Common myeloid progenitor, CD34-positive (primary cell): ENCODE data around the gene CASZ1.

Experiments
- CTCF ChIA-PET: fragments of 350-600 bp; sonication (Branson Sonifier 250); formaldehyde crosslinking; loops from one replicate; lab custom pipeline; 2021; ENCODE audit warnings: antibody characterized with exemption; lab: Charles Lee
- POLR2A ChIA-PET: fragments of 350-600 bp; sonication (Branson Sonifier 250); formaldehyde crosslinking; loops from one replicate; lab custom pipeline; 2021; ENCODE audit warnings: antibody characterized with exemption; lab: Charles Lee
- DNase-seq, 3 donors: peaks; one replicate each; pipeline versions ENCODE4 v3.0.0 to v3.0.0-alpha.2; 2013
- H3K27ac ChIP-seq, 2 experiments: 1 replicate in 1 of 2; 2 replicates in 1 of 2; pipeline ENCODE4 v1.7.0; 2013; ENCODE audit warnings: inconsistent platforms in 2 of 2, low read length in 2 of 2, mild to moderate bottlenecking in 2 of 2, low read depth in 1 of 2, moderate library complexity in 1 of 2; ENCODE audit not compliant: severe bottlenecking in 2 of 2, insufficient read depth in 1 of 2, poor library complexity in 1 of 2
- H3K27me3 ChIP-seq, 5 experiments: replicated peaks in 2 of 5; 1 replicate in 3 of 5; 2 replicates in 2 of 5; pipeline versions ENCODE4 v1.6.1 to v1.7.0; 2013; ENCODE audit warnings: low read length in 4 of 5, mild to moderate bottlenecking in 2 of 5, moderate library complexity in 2 of 5, inconsistent platforms in 1 of 5; ENCODE audit not compliant: insufficient read depth in 5 of 5, control insufficient read depth in 4 of 5
- H3K36me3 ChIP-seq, 4 experiments: 1 replicate in 2 of 4; 2 replicates in 2 of 4; pipeline versions ENCODE4 v1.6.1 to v1.7.0; 2013; ENCODE audit warnings: low read length in 3 of 4, control low read depth in 1 of 4, mild to moderate bottlenecking in 1 of 4; ENCODE audit not compliant: control insufficient read depth in 4 of 4, insufficient read depth in 4 of 4
- H3K4me1 ChIP-seq, 4 experiments: 1 replicate in 3 of 4; 2 replicates in 1 of 4; pipeline versions ENCODE4 v1.6.1 to v1.7.1; 2013; ENCODE audit warnings: low read length in 3 of 4, mild to moderate bottlenecking in 3 of 4, control low read depth in 1 of 4, inconsistent platforms in 1 of 4, moderate library complexity in 1 of 4; ENCODE audit not compliant: control insufficient read depth in 4 of 4, insufficient read depth in 4 of 4; ENCODE audit errors: control extremely low read depth in 1 of 4
- H3K4me3 ChIP-seq, 7 experiments: 1 replicate in 4 of 7; 2 replicates in 3 of 7; pipeline versions ENCODE4 v1.5.1 to v1.7.0; 2013; ENCODE audit warnings: mild to moderate bottlenecking in 7 of 7, low read length in 6 of 7, moderate library complexity in 6 of 7, inconsistent platforms in 2 of 7, low read depth in 2 of 7, control low read depth in 1 of 7; ENCODE audit not compliant: insufficient read depth in 4 of 7, control insufficient read depth in 1 of 7; ENCODE audit errors: extremely low read depth in 1 of 7
- H3K9me3 ChIP-seq, 5 experiments: 1 replicate in 4 of 5; 2 replicates in 1 of 5; pipeline versions ENCODE4 v1.6.1 to v1.7.1; 2013; ENCODE audit warnings: low read length in 4 of 5, mild to moderate bottlenecking in 2 of 5, inconsistent platforms in 1 of 5, low read depth in 1 of 5, moderate library complexity in 1 of 5; ENCODE audit not compliant: control insufficient read depth in 4 of 5, insufficient read depth in 2 of 5; ENCODE audit errors: control extremely low read depth in 1 of 5
- WGBS: methylation state at CpG from one replicate; pipeline ENCODE4 v1.1.5; 2013; ENCODE audit not compliant: insufficient coverage; 5-methylcytosine and 5-hydroxymethylcytosine counted together

The CASZ1 gene

GRCh38 chr1:10685808-10686403 lies 110.5 kb downstream of the CASZ1 start:
- no peak overlapping the region for H3K4me3 ChIP-seq
- H3K4me1 ChIP-seq, result peaks cover 0 to 18% (median 14%) of the 10 kb centered on the region in 4 experiments
- WGBS, result 98% methylated on average over 11 of the region's 11 CpGs
- H3K27me3 ChIP-seq, result no peaks in the 10 kb centered on the region
- CTCF ChIA-PET, result no interaction called here
- no peaks in the 10 kb centered on the region for H3K9me3 ChIP-seq
- POLR2A ChIA-PET, result no interaction called here
- no peak for DNase-seq
- H3K36me3 ChIP-seq, result no peaks in the 10 kb centered on the region
- no peak overlapping the region for H3K27ac ChIP-seq

DNA sequence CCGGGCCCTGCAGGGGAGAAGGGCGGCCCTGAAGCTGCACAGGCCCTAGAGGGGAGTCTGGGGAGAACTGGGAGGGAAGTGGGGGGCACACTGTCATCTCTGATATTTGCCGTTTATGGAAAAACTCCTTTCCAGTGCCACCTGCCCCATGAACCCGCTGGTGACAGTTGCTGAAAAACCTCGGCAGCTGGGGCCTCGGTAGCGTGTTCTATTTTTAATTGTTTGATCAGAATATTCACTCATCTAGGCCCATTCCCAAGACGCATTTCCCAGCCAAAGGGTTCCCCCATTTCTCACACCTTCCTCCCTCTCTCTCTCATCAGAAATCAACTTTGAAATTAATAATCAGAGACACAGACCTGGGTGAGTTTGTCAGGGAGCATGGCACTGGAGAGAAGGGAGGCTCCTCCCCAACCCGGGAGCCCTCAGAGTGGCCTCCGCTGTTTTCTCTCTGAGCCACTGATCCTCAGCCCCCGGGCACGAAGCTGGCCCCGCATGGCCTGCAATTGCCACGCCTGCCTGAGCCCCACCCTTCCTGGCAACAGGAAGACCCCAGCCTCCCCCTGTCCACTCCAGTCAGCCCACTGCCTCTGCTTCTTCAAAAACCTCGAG lies 111.1 kb downstream of the CASZ1 start:
- 86% methylated on average over 12 of the region's 15 CpGs for WGBS
- no peaks in the 10 kb centered on the region for H3K27me3 ChIP-seq
- H3K9me3 ChIP-seq, result no peaks in the 10 kb centered on the region
- no peaks in the 10 kb centered on the region for H3K36me3 ChIP-seq
- peaks cover 0 to 18% (median 14%) of the 10 kb centered on the region in 4 experiments for H3K4me1 ChIP-seq
- no peak overlapping the region for H3K4me3 ChIP-seq
- CTCF ChIA-PET, result no interaction called here
- POLR2A ChIA-PET, result no interaction called here
- DNase-seq, result no peak
- no peak overlapping the region for H3K27ac ChIP-seq

- Histone ChIP-seq H3K9me3 (no peaks in the 10 kb centered on the region), H3K27me3 (no peaks in the 10 kb centered on the region), H3K4me3 (no peak overlapping the region), H3K27ac (no peak overlapping the region), H3K4me1 (peaks cover 0 to 19% (median 13%) of the 10 kb centered on the region in 4 experiments), H3K36me3 (no peaks in the 10 kb centered on the region)
- WGBS, result 95% methylated on average over 10 of the region's 10 CpGs
- DNase-seq, result no peak
- ChIA-PET CTCF (no interaction called here), POLR2A (no interaction called here)
Observed at GRCh38 chr1:10684221-10684620, 112.2 kb downstream of the CASZ1 start.

DNA sequence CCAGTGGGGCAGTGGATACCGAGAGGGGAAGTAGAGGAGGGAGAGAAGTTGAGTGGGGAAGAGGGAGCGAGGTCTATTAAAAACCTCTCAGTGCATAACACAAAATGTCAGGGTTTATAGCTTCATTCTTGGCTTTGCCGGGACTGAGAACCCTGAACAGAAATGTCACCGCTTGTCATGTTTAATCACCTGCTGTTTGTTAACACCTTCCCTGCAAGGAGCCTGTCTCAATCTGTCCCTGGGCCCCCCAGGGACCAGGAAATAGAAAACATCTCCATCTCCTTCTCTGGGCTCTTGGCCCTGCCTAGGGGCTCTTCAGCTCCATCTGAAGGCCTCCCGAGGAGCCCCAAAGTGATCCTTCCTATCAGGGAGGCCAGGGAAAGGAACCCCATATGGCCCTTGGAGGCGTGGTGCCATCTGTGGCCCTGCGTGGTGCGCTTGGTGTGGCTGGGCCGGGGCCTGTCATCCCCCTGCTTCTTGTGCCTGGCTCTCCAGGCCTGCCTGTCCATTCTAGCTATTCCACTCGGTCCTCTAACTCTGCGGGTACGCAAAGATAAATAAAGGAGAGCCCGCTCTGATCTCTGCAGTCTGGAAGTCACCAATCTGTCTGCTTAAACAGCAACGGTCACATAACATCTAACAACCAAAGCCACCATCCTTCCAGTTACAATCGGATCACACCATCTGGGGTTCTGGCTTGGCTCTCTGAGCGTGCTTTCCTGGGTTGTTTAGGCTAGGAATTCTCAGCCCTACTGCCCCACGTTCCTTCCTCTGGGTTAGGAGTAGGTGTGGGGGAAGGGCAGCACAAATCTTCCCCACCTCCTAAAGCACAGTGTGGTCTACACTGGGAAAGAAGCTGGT lies 113.8 kb downstream of the CASZ1 start:
- Histone ChIP-seq H3K27me3 (no peaks in the 10 kb centered on the region), H3K9me3 (no peaks in the 10 kb centered on the region), H3K4me3 (no peak overlapping the region), H3K36me3 (no peaks in the 10 kb centered on the region), H3K27ac (no peak overlapping the region), H3K4me1 (peaks cover 0 to 5% (median 0%) of the 10 kb centered on the region in 4 experiments)
- POLR2A ChIA-PET, result no interaction called here
- WGBS, result 92% methylated on average over 11 of the region's 17 CpGs
- CTCF ChIA-PET, result no interaction called here
- no peak for DNase-seq

- H3K27ac ChIP-seq, result no peak overlapping the region
- no peak for DNase-seq
- no peaks in the 10 kb centered on the region for H3K9me3 ChIP-seq
- ChIA-PET POLR2A (no interaction called here), CTCF (no interaction called here)
- H3K36me3 ChIP-seq, result no peaks in the 10 kb centered on the region
- WGBS, result 45% methylated on average over 9 of the region's 9 CpGs
- peaks cover 0 to 3% (median 0%) of the 10 kb centered on the region in 4 experiments for H3K4me1 ChIP-seq
- H3K27me3 ChIP-seq, result no peaks in the 10 kb centered on the region
- H3K4me3 ChIP-seq, result no peak overlapping the region
Observed at GRCh38 chr1:10682108-10682445, 114.4 kb downstream of the CASZ1 start.

GRCh38 chr1:10681296-10682107 lies 114.9 kb downstream of the CASZ1 start:
- no peak for DNase-seq
- ChIA-PET CTCF (no interaction called here), POLR2A (no interaction called here)
- no peaks in the 10 kb centered on the region for H3K36me3 ChIP-seq
- WGBS, result 97% methylated on average over 14 of the region's 18 CpGs
- H3K4me3 ChIP-seq, result no peak overlapping the region
- peaks cover 0 to 3% (median 0%) of the 10 kb centered on the region in 4 experiments for H3K4me1 ChIP-seq
- H3K9me3 ChIP-seq, result no peaks in the 10 kb centered on the region
- H3K27me3 ChIP-seq, result no peaks in the 10 kb centered on the region
- H3K27ac ChIP-seq, result no peak overlapping the region
